Muscle of arm (tissue), 12 donors: ENCODE results near the gene UAP1L1. TPM values are rescaled to one million over a fixed set of nuclear protein-coding genes. Genes with fewer than 3 reads are reported as not detected.

Experiments used
- DNase-seq: peaks from one replicate; pipeline ENCODE4 v3.0.0-alpha.2; 2013
- polyA plus RNA-seq, 12 donors: library from polyadenylated mRNA; unstranded; fragments of 120-200 nt; gene quantifications; one replicate each; pipeline ENCODE4 v1.2.1, GENCODE V29; 2013; ENCODE audit not compliant: insufficient read length in 12 of 12

UAP1L1 gene
- polyA plus RNA-seq, 12 donors, result 1.4 to 3.8 (median 1.8) TPM; not detected in 2

- DNase-seq, result no peak
These were observed 19.6 kb downstream of the UAP1L1 start for GRCh38 chr9:137096785-137097546.

GRCh38 chr9:137097761-137098462, 20.6 kb downstream of the UAP1L1 start:
- no peak for DNase-seq

- DNase-seq, result no peak
These were observed 21.9 kb downstream of the UAP1L1 start for GRCh38 chr9:137099231-137099630.

- no peak for DNase-seq
These were observed 26.1 kb downstream of the UAP1L1 start for GRCh38 chr9:137103206-137103999.

GRCh38 chr9:137105814-137106661, 28.7 kb downstream of the UAP1L1 start:
- DNase-seq, result no peak

- no peak for DNase-seq
These were observed 29.4 kb downstream of the UAP1L1 start for GRCh38 chr9:137106662-137107250.

GRCh38 chr9:137107312-137107921, 30.1 kb downstream of the UAP1L1 start:
- no peak for DNase-seq

GRCh38 chr9:137107982-137108381, 30.7 kb downstream of the UAP1L1 start:
- DNase-seq, result no peak

- no peak for DNase-seq
These were observed 31.4 kb downstream of the UAP1L1 start for GRCh38 chr9:137108608-137109249.

- no peak for DNase-seq
These were observed 32.2 kb downstream of the UAP1L1 start for GRCh38 chr9:137109250-137110146.

GRCh38 chr9:137110147-137110910, 33.0 kb downstream of the UAP1L1 start:
- DNase-seq, result no peak

GRCh38 chr9:137110911-137111787, 33.8 kb downstream of the UAP1L1 start:
- no peak for DNase-seq

GRCh38 chr9:137111788-137112563, 34.7 kb downstream of the UAP1L1 start:
- DNase-seq, result no peak

- DNase-seq, result no peak
These were observed 35.5 kb downstream of the UAP1L1 start for GRCh38 chr9:137112564-137113384.

GRCh38 chr9:137113385-137114159, 36.3 kb downstream of the UAP1L1 start:
- no peak for DNase-seq
